DOHH2 (cell line): Measurements from ENCODE around the gene TTLL7.

ENCODE experiments used
- H3F3A ChIP-seq: fragments of 200-600 bp; sonication (generic), shearing (Covaris generic); 2 replicates; pipeline ENCODE4 v1.6.0; 2016; ENCODE audit warnings: antibody characterized with exemption, mild to moderate bottlenecking; ENCODE audit not compliant: control insufficient read depth, insufficient read depth
- H3K27ac ChIP-seq: fragments of 200-600 bp; sonication (generic); 2 replicates; pipeline ENCODE4 v1.5.1; 2014; ENCODE audit warnings: low read depth, mild to moderate bottlenecking, low read length, moderate library complexity
- H3K27me3 ChIP-seq: fragments of 200-600 bp; sonication (generic); 2 replicates; pipeline ENCODE4 v1.6.1; 2014; ENCODE audit warnings: mild to moderate bottlenecking, low read length, mixed read lengths; ENCODE audit not compliant: control insufficient read depth
- H3K36me3 ChIP-seq: fragments of 200-600 bp; sonication (generic); 2 replicates; pipeline ENCODE4 v1.6.1; 2014; ENCODE audit warnings: mild to moderate bottlenecking, low read length, moderate library complexity, mixed read lengths; ENCODE audit not compliant: control insufficient read depth
- H3K4me1 ChIP-seq: fragments of 200-600 bp; sonication (generic); 2 replicates; pipeline ENCODE4 v1.6.1; 2014; ENCODE audit warnings: mild to moderate bottlenecking, low read length, mixed read lengths; ENCODE audit not compliant: control insufficient read depth
- H3K4me2 ChIP-seq: fragments of 200-600 bp; sonication (generic); 2 replicates; pipeline ENCODE4 v1.6.0; 2014; ENCODE audit warnings: mild to moderate bottlenecking, low read length, moderate library complexity
- H3K4me3 ChIP-seq: fragments of 200-600 bp; sonication (generic); 2 replicates; pipeline ENCODE4 v1.5.1; 2014; ENCODE audit warnings: mild to moderate bottlenecking, low read length, mixed read lengths
- H3K79me2 ChIP-seq: fragments of 200-600 bp; sonication (generic); 2 replicates; pipeline ENCODE4 v1.6.1; 2014; ENCODE audit warnings: mild to moderate bottlenecking, low read length, mixed read lengths; ENCODE audit not compliant: control insufficient read depth
- H3K9me2 ChIP-seq: fragments of 200-600 bp; sonication (generic); replicated peaks from 2 replicates; pipeline ENCODE4 v1.6.1; 2014; ENCODE audit warnings: mild to moderate bottlenecking, low read length, mixed read lengths; ENCODE audit not compliant: control insufficient read depth
- H3K9me3 ChIP-seq: fragments of 200-600 bp; sonication (generic); 2 replicates; pipeline ENCODE4 v1.6.1; 2014; ENCODE audit warnings: antibody characterized with exemption, low read length, mixed read lengths; ENCODE audit not compliant: control insufficient read depth, insufficient read depth
- H4K20me1 ChIP-seq: fragments of 200-600 bp; sonication (generic); 2 replicates; pipeline ENCODE4 v1.6.0; 2014; ENCODE audit warnings: low read depth, mild to moderate bottlenecking, antibody characterized with exemption, low read length, moderate library complexity; ENCODE audit not compliant: control insufficient read depth, insufficient read depth
- EZH2phosphoT487 ChIP-seq: fragments of 200-600 bp; sonication (generic); IDR thresholded peaks from 2 replicates; pipeline ENCODE4 v1.6.1; 2017; ENCODE audit warnings: borderline replicate concordance, mild to moderate bottlenecking, antibody characterized with exemption, low read length, moderate library complexity, mixed read lengths
- TF ChIP-seq, protein P1 (sequence below): fragments of 200-600 bp; sonication (generic); IDR thresholded peaks from one replicate; pipeline ENCODE4 v1.5.1; 2014; ENCODE audit warnings: antibody characterized with exemption, mild to moderate bottlenecking, low read depth, low read length; ENCODE audit not compliant: poor library complexity, severe bottlenecking

The TTLL7 gene

DNA sequence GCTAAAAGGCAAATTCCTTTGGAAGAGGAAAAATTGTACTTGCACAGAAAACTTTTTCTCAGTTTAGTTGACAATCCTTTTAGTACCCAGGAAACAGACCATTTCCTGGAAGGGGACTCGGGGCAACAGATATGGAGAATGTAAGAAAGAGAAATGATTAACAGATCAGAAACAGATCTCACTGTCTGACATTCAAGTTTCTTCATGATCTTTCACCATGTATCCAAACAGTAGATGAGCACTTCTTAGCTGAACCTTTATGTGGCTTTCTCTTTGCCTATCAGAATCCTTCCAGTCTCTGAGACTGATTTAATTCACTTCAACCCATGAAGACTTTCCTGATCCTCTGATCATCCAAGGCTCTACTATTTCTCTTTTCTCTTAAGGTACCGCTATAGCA, 2.7 kb downstream of the TTLL7 start:
- H3K27me3 ChIP-seq: 0 out of 2 replicates have a peak, but pooled peaks cover 8% of the 10 kb centered on the region
- no peaks in the 10 kb centered on the region for H3K36me3 ChIP-seq
- H3K4me2 ChIP-seq: no peak overlapping the region
- H3K27ac ChIP-seq: no peak overlapping the region
- TF ChIP-seq, protein P1, sequence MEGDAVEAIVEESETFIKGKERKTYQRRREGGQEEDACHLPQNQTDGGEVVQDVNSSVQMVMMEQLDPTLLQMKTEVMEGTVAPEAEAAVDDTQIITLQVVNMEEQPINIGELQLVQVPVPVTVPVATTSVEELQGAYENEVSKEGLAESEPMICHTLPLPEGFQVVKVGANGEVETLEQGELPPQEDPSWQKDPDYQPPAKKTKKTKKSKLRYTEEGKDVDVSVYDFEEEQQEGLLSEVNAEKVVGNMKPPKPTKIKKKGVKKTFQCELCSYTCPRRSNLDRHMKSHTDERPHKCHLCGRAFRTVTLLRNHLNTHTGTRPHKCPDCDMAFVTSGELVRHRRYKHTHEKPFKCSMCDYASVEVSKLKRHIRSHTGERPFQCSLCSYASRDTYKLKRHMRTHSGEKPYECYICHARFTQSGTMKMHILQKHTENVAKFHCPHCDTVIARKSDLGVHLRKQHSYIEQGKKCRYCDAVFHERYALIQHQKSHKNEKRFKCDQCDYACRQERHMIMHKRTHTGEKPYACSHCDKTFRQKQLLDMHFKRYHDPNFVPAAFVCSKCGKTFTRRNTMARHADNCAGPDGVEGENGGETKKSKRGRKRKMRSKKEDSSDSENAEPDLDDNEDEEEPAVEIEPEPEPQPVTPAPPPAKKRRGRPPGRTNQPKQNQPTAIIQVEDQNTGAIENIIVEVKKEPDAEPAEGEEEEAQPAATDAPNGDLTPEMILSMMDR: no peak
- no peak for TF ChIP-seq EZH2phosphoT487
- H3F3A ChIP-seq: no peaks in the 10 kb centered on the region
- no peaks in the 10 kb centered on the region for H3K9me2 ChIP-seq
- H3K4me1 ChIP-seq: no peaks in the 10 kb centered on the region
- no peaks in the 10 kb centered on the region for H3K9me3 ChIP-seq
- H3K4me3 ChIP-seq: no peak overlapping the region
- H4K20me1 ChIP-seq: no peaks in the 10 kb centered on the region
- H3K79me2 ChIP-seq: no peaks in the 10 kb centered on the region

DNA sequence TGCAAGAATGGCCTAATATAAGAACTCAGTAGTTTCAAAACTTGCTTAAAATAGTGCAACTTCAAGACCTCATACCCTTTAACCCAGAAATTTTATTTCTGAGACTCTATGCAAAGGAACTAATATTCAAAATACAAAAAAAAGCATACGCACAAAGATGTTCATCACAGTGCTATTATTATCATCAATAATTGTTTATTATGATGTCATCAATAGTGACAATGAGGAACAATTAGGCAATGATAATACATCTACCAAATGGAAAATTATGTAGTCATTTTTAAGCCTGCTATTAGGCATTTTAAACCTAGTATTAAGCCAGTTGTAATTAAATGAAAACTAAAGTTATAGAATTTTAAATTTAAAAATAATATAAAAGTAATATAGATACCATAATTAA, 3.3 kb downstream of the TTLL7 start:
- no peaks in the 10 kb centered on the region for H3K9me3 ChIP-seq
- no peaks in the 10 kb centered on the region for H3K4me1 ChIP-seq
- H3K4me3 ChIP-seq: no peak overlapping the region
- H3F3A ChIP-seq: no peaks in the 10 kb centered on the region
- H3K9me2 ChIP-seq: no peaks in the 10 kb centered on the region
- TF ChIP-seq EZH2phosphoT487: no peak
- TF ChIP-seq, protein P1: no peak
- H3K79me2 ChIP-seq: no peaks in the 10 kb centered on the region
- H3K4me2 ChIP-seq: no peak overlapping the region
- no peaks in the 10 kb centered on the region for H3K36me3 ChIP-seq
- no peak overlapping the region for H3K27ac ChIP-seq
- 0 out of 2 replicates have a peak, but pooled peaks cover 8% of the 10 kb centered on the region for H3K27me3 ChIP-seq
- no peaks in the 10 kb centered on the region for H4K20me1 ChIP-seq

- Histone ChIP-seq H4K20me1 (no peaks in the 10 kb centered on the region), H3K9me2 (no peaks in the 10 kb centered on the region), H3K9me3 (no peaks in the 10 kb centered on the region), H3K79me2 (no peaks in the 10 kb centered on the region), H3K36me3 (no peaks in the 10 kb centered on the region), H3K4me3 (no peak overlapping the region), H3K4me1 (no peaks in the 10 kb centered on the region), H3K27ac (no peak overlapping the region), H3K27me3 (0 out of 2 replicates have a peak, but pooled peaks cover 2% of the 10 kb centered on the region), H3K4me2 (no peak overlapping the region), H3F3A (no peaks in the 10 kb centered on the region)
- no peak for TF ChIP-seq EZH2phosphoT487
- TF ChIP-seq, protein P1: no peak
Observed at GRCh38 chr1:83994111-83994510, 4.8 kb downstream of the TTLL7 start.
